ENCODE data around the gene PRMT9.

Gene PRMT9

GRCh38 chr4:147596981-147597380, 87.0 kb downstream of the PRMT9 start:
- no peaks in the 10 kb centered on the region for H3K36me3 Mint-ChIP-seq (ENCODE audit: low read depth)
- H3K4me1 Mint-ChIP-seq, result peaks cover 4% of the 10 kb centered on the region
- peaks cover 6% of the 10 kb centered on the region for H3K27me3 Mint-ChIP-seq (ENCODE audit: low read depth, poor library complexity)
- H3K27ac Mint-ChIP-seq, result no peak overlapping the region
- no peak overlapping the region for H3K4me3 Mint-ChIP-seq
- H3K9me3 Mint-ChIP-seq, result peaks cover 3% of the 10 kb centered on the region
- no peak for TF ChIP-seq CTCF (IDR thresholded peaks at IDR 0.05)
- DNase-seq, result no peak

GRCh38 chr4:147596377-147596776, 87.6 kb downstream of the PRMT9 start:
- H3K4me1 Mint-ChIP-seq, result peaks cover 4% of the 10 kb centered on the region
- no peaks in the 10 kb centered on the region for H3K36me3 Mint-ChIP-seq (ENCODE audit: low read depth)

GRCh38 chr4:147594578-147594977, 89.4 kb downstream of the PRMT9 start:
- no peaks in the 10 kb centered on the region for H3K36me3 Mint-ChIP-seq (ENCODE audit: low read depth)

More at GRCh38 chr4:147596377-147596776, 87.6 kb downstream of the PRMT9 start:
- H3K27ac Mint-ChIP-seq, result no peak overlapping the region
- no peak for TF ChIP-seq CTCF (IDR thresholded peaks at IDR 0.05)
- H3K27me3 Mint-ChIP-seq (ENCODE audit: low read depth, poor library complexity), result peaks cover 6% of the 10 kb centered on the region
- DNase-seq, result no peak
- H3K4me3 Mint-ChIP-seq, result no peak overlapping the region
- H3K9me3 Mint-ChIP-seq, result peaks cover 3% of the 10 kb centered on the region

GRCh38 chr4:147594107-147594506, 89.9 kb downstream of the PRMT9 start:
- Mint-ChIP-seq H3K36me3 (ENCODE audit: low read depth) (no peaks in the 10 kb centered on the region), H3K4me3 (no peak overlapping the region), H3K4me1 (peaks cover 21% of the 10 kb centered on the region), H3K9me3 (peaks cover 3% of the 10 kb centered on the region), H3K27me3 (ENCODE audit: low read depth, poor library complexity) (peaks cover 6% of the 10 kb centered on the region), H3K27ac (no peak overlapping the region)
- no peak for TF ChIP-seq CTCF (IDR thresholded peaks at IDR 0.05)
- no peak for DNase-seq

More at GRCh38 chr4:147594578-147594977, 89.4 kb downstream of the PRMT9 start:
- no peak overlapping the region for H3K4me3 Mint-ChIP-seq
- peaks cover 3% of the 10 kb centered on the region for H3K9me3 Mint-ChIP-seq
- peaks cover 17% of the 10 kb centered on the region for H3K4me1 Mint-ChIP-seq
- H3K27me3 Mint-ChIP-seq (ENCODE audit: low read depth, poor library complexity), result peaks cover 6% of the 10 kb centered on the region
- TF ChIP-seq CTCF (IDR thresholded peaks at IDR 0.05), result no peak
- H3K27ac Mint-ChIP-seq, result no peak overlapping the region
- DNase-seq, result no peak

GRCh38 chr4:147591106-147591505, 92.9 kb downstream of the PRMT9 start:
- no peak for DNase-seq
- H3K9me3 Mint-ChIP-seq, result peaks cover 4% of the 10 kb centered on the region
- H3K36me3 Mint-ChIP-seq (ENCODE audit: low read depth), result no peaks in the 10 kb centered on the region
- no peak overlapping the region for H3K27ac Mint-ChIP-seq
- TF ChIP-seq CTCF (IDR thresholded peaks at IDR 0.05), result no peak
- no peak overlapping the region for H3K4me3 Mint-ChIP-seq
- H3K27me3 Mint-ChIP-seq (ENCODE audit: low read depth, poor library complexity), result peaks cover 6% of the 10 kb centered on the region
- H3K4me1 Mint-ChIP-seq, result peaks cover 36% of the 10 kb centered on the region

- H3K9me3 Mint-ChIP-seq, result peaks cover 11% of the 10 kb centered on the region
- peaks cover 38% of the 10 kb centered on the region for H3K4me1 Mint-ChIP-seq
- peak; percentile 80 for TF ChIP-seq CTCF (IDR thresholded peaks at IDR 0.05)
- H3K27ac Mint-ChIP-seq, result no peak overlapping the region
- no peak overlapping the region for H3K4me3 Mint-ChIP-seq
- DNase-seq, result peak; percentile 75
- H3K36me3 Mint-ChIP-seq (ENCODE audit: low read depth), result peaks cover 6% of the 10 kb centered on the region
- H3K27me3 Mint-ChIP-seq (ENCODE audit: low read depth, poor library complexity), result peaks cover 6% of the 10 kb centered on the region
These were observed 93.6 kb downstream of the PRMT9 start for GRCh38 chr4:147590249-147590920.
